WI38 (cell line): Measurements from ENCODE around the gene UCP1.

Experiments
- H3K4me3 ChIP-seq: 2 replicates; pipeline ENCODE4 v1.5.1; 2011; ENCODE audit warnings: low read depth, mild to moderate bottlenecking, control low read depth, low read length
- TF ChIP-seq, protein P1 (sequence below): IDR thresholded peaks from 2 replicates; pipeline ENCODE4 v1.5.1; 2012; ENCODE audit warnings: low read depth, mild to moderate bottlenecking, control low read depth, low read length

The UCP1 gene, protein sequence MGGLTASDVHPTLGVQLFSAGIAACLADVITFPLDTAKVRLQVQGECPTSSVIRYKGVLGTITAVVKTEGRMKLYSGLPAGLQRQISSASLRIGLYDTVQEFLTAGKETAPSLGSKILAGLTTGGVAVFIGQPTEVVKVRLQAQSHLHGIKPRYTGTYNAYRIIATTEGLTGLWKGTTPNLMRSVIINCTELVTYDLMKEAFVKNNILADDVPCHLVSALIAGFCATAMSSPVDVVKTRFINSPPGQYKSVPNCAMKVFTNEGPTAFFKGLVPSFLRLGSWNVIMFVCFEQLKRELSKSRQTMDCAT

DNA sequence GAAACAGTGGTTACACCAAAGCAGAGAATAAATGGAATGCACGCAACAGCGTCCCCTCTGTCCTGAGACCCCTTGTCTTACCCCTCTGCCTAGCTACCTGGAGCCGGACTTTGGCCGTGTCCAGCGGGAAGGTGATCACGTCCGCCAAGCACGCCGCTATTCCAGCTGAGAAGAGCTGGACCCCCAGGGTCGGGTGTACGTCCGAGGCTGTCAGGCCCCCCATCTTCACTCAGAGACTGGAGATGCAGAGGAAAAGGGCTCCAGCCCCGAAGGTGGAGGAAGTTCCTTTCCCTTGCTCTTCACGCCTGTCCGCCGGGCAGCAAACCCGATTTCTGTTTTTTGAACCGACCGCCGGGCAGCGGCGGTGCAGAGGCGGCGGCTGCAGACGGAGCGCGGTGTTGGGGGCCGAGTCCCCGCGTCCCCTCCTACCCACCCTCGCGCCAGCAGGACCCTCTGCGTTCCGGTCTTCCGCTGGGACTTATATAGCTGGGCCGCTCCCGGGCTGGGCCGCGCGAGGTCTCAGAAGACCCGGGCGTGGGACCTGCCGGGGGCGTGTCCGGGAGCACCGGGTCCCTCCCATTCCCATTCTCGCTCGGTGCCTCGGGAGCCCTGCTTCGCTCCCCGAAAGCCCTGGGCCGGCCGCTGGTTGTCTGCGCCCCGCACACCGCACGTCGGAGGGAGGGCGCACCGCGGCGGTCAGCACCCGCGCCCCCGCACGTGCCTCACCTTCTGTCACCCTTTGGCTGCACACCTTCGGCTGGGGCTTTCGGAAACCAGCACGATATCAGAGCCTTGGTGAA lies at the start of gene UCP1:
UCP1 (minus strand) TSS at position 455 of the 800 bp plus-strand sequence; CDS start at position 223, 232 bp downstream.
- peak within 1 kb of the TSS; percentile 43 for H3K4me3 ChIP-seq
- TF ChIP-seq, protein P1, sequence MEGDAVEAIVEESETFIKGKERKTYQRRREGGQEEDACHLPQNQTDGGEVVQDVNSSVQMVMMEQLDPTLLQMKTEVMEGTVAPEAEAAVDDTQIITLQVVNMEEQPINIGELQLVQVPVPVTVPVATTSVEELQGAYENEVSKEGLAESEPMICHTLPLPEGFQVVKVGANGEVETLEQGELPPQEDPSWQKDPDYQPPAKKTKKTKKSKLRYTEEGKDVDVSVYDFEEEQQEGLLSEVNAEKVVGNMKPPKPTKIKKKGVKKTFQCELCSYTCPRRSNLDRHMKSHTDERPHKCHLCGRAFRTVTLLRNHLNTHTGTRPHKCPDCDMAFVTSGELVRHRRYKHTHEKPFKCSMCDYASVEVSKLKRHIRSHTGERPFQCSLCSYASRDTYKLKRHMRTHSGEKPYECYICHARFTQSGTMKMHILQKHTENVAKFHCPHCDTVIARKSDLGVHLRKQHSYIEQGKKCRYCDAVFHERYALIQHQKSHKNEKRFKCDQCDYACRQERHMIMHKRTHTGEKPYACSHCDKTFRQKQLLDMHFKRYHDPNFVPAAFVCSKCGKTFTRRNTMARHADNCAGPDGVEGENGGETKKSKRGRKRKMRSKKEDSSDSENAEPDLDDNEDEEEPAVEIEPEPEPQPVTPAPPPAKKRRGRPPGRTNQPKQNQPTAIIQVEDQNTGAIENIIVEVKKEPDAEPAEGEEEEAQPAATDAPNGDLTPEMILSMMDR: no peak

DNA sequence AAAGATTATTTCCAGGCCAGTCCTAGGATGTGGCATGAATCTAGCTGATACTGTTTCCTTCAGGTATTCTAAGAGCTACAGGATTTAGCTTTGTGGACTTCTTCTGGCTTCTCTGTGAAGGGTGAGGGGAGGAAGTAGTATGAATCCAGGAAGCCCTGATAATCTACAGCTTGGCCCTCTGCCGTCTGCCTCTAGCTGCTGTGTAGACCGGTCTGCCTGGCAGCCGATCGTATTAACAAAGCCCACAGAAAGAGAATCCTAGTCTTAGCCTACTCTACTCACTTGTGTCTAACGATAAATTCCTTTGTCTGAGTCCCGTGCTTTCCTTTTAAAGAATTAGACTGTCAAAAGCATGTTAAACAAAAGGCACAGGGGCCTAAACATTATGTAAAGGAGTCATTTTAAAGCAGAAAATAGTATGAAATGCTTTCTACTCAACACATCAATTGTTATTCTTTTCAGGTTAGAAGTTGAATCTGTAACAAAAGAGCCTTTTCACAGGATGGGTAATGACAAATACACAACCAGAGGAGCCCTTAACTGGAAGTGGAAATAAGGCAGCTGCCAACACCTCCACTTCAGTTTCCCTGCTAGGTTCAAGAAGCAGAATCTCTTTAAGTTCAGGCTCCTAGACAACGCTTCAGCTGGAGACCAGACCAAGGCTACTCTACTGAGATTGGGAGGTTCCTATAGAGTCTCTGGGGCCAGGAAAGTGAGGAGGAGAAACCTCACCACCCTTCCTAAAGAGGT lies 48.9 kb upstream of the UCP1 start:
- TF ChIP-seq, protein P1: no peak
- H3K4me3 ChIP-seq: no peak overlapping the region

DNA sequence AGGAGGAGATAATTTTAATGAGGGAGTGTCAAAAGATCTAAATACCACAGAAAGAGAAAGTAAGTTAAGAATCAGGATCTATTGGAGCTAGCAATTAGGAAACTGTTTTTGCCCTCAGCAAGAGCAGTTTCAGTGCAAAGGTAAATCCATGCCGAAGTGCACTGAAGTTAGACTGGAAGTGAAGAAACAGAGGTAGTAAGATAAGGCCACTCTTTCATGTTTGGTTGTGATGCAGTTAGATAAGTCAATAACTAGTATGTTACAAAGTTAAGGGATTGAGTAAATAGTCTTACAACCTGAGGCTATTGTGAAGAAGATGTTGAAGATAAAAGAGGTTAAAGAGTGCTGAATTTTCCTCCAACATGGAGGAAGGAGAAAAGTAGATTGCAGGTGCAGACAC lies 46.7 kb upstream of the UCP1 start:
- TF ChIP-seq, protein P1: no peak
- H3K4me3 ChIP-seq: no peak overlapping the region

DNA sequence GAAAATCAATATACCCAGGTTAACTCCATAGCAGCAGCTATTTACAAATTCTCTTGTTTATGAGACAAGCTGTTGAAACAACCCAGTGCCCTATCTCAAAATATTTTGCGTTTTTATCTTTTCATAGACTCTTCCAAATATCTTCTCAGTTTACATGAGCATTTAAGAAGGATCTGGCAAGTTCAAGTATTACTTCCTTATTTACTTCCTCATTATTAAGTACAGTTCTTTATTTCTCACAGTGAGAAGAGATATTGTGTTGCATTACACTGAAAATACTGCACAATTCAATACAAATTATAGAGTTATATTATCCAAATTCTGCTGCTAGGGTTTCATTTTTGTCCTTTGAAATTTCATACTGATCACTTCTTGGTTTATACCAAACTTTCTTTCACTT lies 43.6 kb upstream of the UCP1 start:
- H3K4me3 ChIP-seq: no peak overlapping the region
- TF ChIP-seq, protein P1: no peak

DNA sequence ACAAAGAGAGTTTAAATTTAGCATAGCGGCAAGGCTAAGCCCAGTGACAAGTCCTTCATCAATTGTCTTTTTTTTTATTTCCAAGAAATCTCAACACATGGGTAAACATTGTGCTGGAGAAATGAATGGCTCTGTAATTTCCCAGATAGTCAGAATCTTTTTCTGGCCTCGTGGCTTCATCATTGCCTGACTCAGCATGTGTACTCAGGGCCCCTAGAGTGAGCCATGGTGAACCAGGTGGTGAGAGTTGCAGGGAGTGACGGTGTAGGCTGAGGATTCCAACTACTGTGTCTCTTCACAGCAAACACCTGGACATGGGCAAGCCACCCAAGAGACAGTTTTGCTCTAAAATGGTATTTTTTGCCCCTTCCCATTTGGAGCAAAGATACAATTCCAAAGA lies 43.1 kb upstream of the UCP1 start:
- no peak overlapping the region for H3K4me3 ChIP-seq
- TF ChIP-seq, protein P1: no peak

DNA sequence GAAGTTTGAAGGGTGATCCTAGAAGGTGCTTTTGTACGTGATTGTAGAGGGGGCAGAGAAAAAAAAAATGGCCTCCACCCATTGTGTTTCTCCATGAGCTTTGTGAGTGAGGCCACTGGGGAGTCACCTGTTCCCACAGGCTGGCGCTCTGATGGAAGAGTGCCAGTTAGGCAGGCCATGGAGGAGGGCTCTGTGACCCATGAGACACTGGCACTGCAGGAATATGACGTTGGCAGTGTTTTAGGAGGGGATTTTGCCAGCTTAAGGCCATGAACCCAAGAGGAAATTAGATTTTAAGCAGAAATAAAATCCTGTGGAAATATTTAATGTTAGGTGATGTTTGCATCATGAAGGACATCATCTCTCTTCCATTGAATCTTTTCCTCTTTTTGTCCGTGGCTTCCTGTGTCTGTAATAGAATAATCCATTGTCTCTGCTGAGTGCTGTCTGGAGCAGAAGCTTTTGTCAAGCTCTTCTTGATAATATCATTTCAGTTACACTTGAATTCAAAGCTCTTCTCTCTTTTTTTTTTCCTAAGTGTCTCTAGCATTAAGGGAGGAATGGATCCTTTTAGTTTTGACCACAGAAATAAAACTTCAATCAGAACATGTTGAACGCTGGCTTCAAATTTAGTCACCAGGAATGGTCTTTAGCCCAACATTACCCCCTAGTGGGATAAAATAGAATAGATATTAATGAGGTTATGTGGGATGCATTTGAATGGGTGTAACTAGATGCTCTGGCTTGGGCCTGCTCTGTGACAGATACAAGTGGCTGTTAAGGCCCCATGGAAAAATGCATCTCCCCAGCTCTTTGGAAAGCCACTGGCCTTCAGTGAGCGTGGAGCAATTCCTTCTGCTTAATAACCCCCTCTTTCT lies 41.0 kb upstream of the UCP1 start:
- TF ChIP-seq, protein P1: peak; percentile 30; the same call in 1 of the 2 replicates
- no peak overlapping the region for H3K4me3 ChIP-seq
